B cell (primary cell): Measurements from ENCODE around the gene CACTIN. TPM values are rescaled to one million over a fixed set of nuclear protein-coding genes. Genes with fewer than 3 reads are reported as not detected.
A peak's percentile ranks its signal among the peaks of the same experiment; 100 is the strongest.

ENCODE experiments used
- ATAC-seq: fragments of 200-7000 bp; cut with Tn5 transposase; one replicate; pipeline ENCODE4 v1.10.0; 2021; ENCODE audit warnings: low read depth, mild to moderate bottlenecking, moderate number of reproducible peaks, moderate library complexity
- CTCF ChIA-PET: fragments of 350-600 bp; sonication (Branson Sonifier 250); formaldehyde crosslinking; loops from one replicate; lab custom pipeline; 2021; ENCODE audit warnings: antibody characterized with exemption, inconsistent platforms; lab: Charles Lee
- POLR2A ChIA-PET: fragments of 350-600 bp; sonication (Branson Sonifier 250); formaldehyde crosslinking; loops from one replicate; lab custom pipeline; 2021; ENCODE audit warnings: antibody characterized with exemption; lab: Charles Lee
- DNase-seq: peaks from one replicate; pipeline ENCODE4 v3.0.0; 2013
- H2AFZ ChIP-seq: 2 replicates; pipeline ENCODE4 v1.6.1; 2012; ENCODE audit warnings: mild to moderate bottlenecking, low read depth, low read length; ENCODE audit not compliant: insufficient read depth, poor library complexity, severe bottlenecking
- H3K27ac ChIP-seq, 2 donors: 1 replicate in 1 of 2; 2 replicates in 1 of 2; pipeline ENCODE4 v1.5.1; 2012 to 2013; ENCODE audit warnings: low read length in 2 of 2, mild to moderate bottlenecking in 2 of 2, moderate library complexity in 1 of 2
- H3K27me3 ChIP-seq, 4 experiments: fragments of 200-600 bp in 1 of 4; sonication (generic) in 1 of 4; replicated peaks in 1 of 4; 1 replicate in 2 of 4; 2 replicates in 2 of 4; pipeline versions ENCODE4 v1.6.1 to v1.7.0; 2013 to 2016; ENCODE audit warnings: low read length in 3 of 4, mild to moderate bottlenecking in 2 of 4, mixed read lengths in 1 of 4, moderate library complexity in 1 of 4; ENCODE audit not compliant: insufficient read depth in 4 of 4, control insufficient read depth in 3 of 4; ENCODE audit errors: control extremely low read depth in 1 of 4
- H3K36me3 ChIP-seq, 2 experiments: replicated peaks in 1 of 2; 1 replicate in 1 of 2; 2 replicates in 1 of 2; pipeline versions ENCODE4 v1.6.1 to v1.7.1; 2013; ENCODE audit warnings: low read length in 1 of 2; ENCODE audit not compliant: insufficient read depth in 2 of 2, control insufficient read depth in 1 of 2; ENCODE audit errors: control extremely low read depth in 1 of 2, extremely low read depth in 1 of 2
- H3K4me1 ChIP-seq, 2 donors: fragments of 200-600 bp in 1 of 2; sonication (generic) in 1 of 2; 1 replicate in 1 of 2; 2 replicates in 1 of 2; pipeline versions ENCODE4 v1.5.1 to v1.6.1; 2013 to 2017; ENCODE audit warnings: low read length in 2 of 2; ENCODE audit not compliant: control insufficient read depth in 2 of 2, insufficient read depth in 2 of 2
- H3K4me2 ChIP-seq: replicated peaks from 2 replicates; pipeline ENCODE3; 2012; ENCODE audit warnings: mild to moderate bottlenecking, low read depth, low read length; ENCODE audit not compliant: poor library complexity, severe bottlenecking
- H3K4me3 ChIP-seq, 5 experiments: fragments of 200-600 bp in 1 of 5; sonication (generic) in 1 of 5; 1 replicate in 3 of 5; 2 replicates in 2 of 5; pipeline versions ENCODE4 v1.5.1 to v1.7.0; 2011 to 2016; ENCODE audit warnings: low read length in 4 of 5, mild to moderate bottlenecking in 4 of 5, low read depth in 2 of 5, control low read depth in 1 of 5, moderate library complexity in 1 of 5; ENCODE audit not compliant: insufficient read depth in 1 of 5; ENCODE audit errors: control extremely low read depth in 1 of 5, extremely low read depth in 1 of 5
- H3K79me2 ChIP-seq: fragments of 200-600 bp; sonication (generic); one replicate; pipeline ENCODE4 v1.6.0; 2016; ENCODE audit warnings: low read length; ENCODE audit not compliant: control insufficient read depth, insufficient read depth
- H3K9ac ChIP-seq: fragments of 200-600 bp; sonication (generic); 2 replicates; pipeline ENCODE4 v1.6.1; 2017; ENCODE audit warnings: mild to moderate bottlenecking, low read length, moderate library complexity
- H3K9me3 ChIP-seq, 3 donors: one replicate each; pipeline versions ENCODE4 v1.6.1 to v1.7.1; 2013; ENCODE audit warnings: low read length in 2 of 3; ENCODE audit not compliant: control insufficient read depth in 2 of 3, insufficient read depth in 1 of 3; ENCODE audit errors: control extremely low read depth in 1 of 3
- H4K20me1 ChIP-seq: 2 replicates; pipeline ENCODE4 v1.6.0; 2012; ENCODE audit warnings: mild to moderate bottlenecking, low read length; ENCODE audit not compliant: insufficient read depth, control insufficient read depth, poor library complexity, severe bottlenecking
- H3K27ac Mint-ChIP-seq: one replicate; pipeline ENCODE4 v1.8.0; 2021; ENCODE audit warnings: mixed read lengths
- H3K27me3 Mint-ChIP-seq: one replicate; pipeline ENCODE4 v1.8.0; 2021; ENCODE audit warnings: mixed read lengths
- H3K4me1 Mint-ChIP-seq: one replicate; pipeline ENCODE4 v1.8.0; 2021; ENCODE audit warnings: mixed read lengths
- H3K4me3 Mint-ChIP-seq: one replicate; pipeline ENCODE4 v1.8.0; 2021; ENCODE audit warnings: mixed read lengths
- H3K9me3 Mint-ChIP-seq: one replicate; pipeline ENCODE4 v1.8.0; 2022; ENCODE audit warnings: mixed read lengths; ENCODE audit not compliant: insufficient read depth
- CTCF ChIP-seq: fragments of 200-600 bp; IDR thresholded peaks from one replicate; pipeline ENCODE4 v1.8.0; 2022; ENCODE audit warnings: antibody characterized with exemption, mild to moderate bottlenecking
- EZH2 ChIP-seq: IDR thresholded peaks from 2 replicates; pipeline ENCODE4 v1.6.1; 2012; ENCODE audit warnings: borderline replicate concordance, low read depth, mild to moderate bottlenecking, moderate library complexity, low read length; ENCODE audit not compliant: insufficient read depth, poor library complexity, severe bottlenecking
- WGBS: methylation state at CpG from one replicate; pipeline ENCODE4 v1.1.5; 2013; ENCODE audit warnings: missing lambda C conversion rate; ENCODE audit not compliant: insufficient coverage; 5-methylcytosine and 5-hydroxymethylcytosine counted together
- intact Hi-C: fragments of 100-400 bp; cut with micrococcal nuclease; formaldehyde crosslinking; loops from one replicate; pipeline ENCODE4 v1.10.0; 2022
- polyA plus RNA-seq: library from polyadenylated mRNA; depleted of rRNA; stranded (reverse); fragments of >200 nt; gene quantifications from 2 replicates; pipeline ENCODE4 v1.2.3, GENCODE V29; 2012
- total RNA-seq, 2 donors: library from RNA; stranded (reverse); fragments of 120-200 nt in 1 of 2; gene quantifications; 1 replicate in 1 of 2; 2 replicates in 1 of 2; pipeline versions ENCODE4 v1.2.3 to v1.2.4, GENCODE V29; 2013 to 2022

CACTIN gene
- total and polyA plus RNA-seq, 2 donors (not counting 1 experiment from before 2014, with no cell fraction given) = 40.6 to 41.8 TPM

- H4K20me1 ChIP-seq = no peaks in the 10 kb centered on the region
- intact Hi-C loops = no loop called here
- H3K9ac ChIP-seq = peak overlapping the region; percentile 74
- H3K27ac ChIP-seq = peak overlapping the region; percentile 2 to 61
- peaks cover 0 to 4% (median 0%) of the 10 kb centered on the region in 4 experiments for H3K27me3 ChIP-seq
- Mint-ChIP-seq H3K27me3 (no peaks in the 10 kb centered on the region), H3K4me1 (peaks cover 20% of the 10 kb centered on the region), H3K9me3 (no peaks in the 10 kb centered on the region), H3K27ac (no peak overlapping the region), H3K4me3 (no peak overlapping the region)
- H3K4me3 ChIP-seq = peak overlapping the region in 4 of 5 experiments; percentile 49 to 71 (median 64)
- ChIA-PET CTCF (interaction anchor here (0.6 to 1.3 kb wide), 5 partner anchors 15 to 531 kb away, joined by 3 to 6 read pairs (median 5); partner anchors contain the start of gene GIPC3), POLR2A (interaction anchor here (0.5 kb wide), 2 partner anchors 35 to 99 kb away, joined by 7 to 9 read pairs; no protein-coding TSS in a partner anchor)
- H3K36me3 ChIP-seq = no peaks in the 10 kb centered on the region
- peak overlapping the region; percentile 84 for H2AFZ ChIP-seq
- peaks cover 0 to 24% (median 0%) of the 10 kb centered on the region in 3 donors for H3K9me3 ChIP-seq
- 63% methylated on average over 25 of the region's 27 CpGs for WGBS
- DNase-seq = no peak
- ATAC-seq = no peak
- H3K79me2 ChIP-seq = peaks cover 7% of the 10 kb centered on the region
- peak overlapping the region; percentile 97 for H3K4me2 ChIP-seq
- H3K4me1 ChIP-seq = peaks cover 36 to 49% of the 10 kb centered on the region in 2 donors
- TF ChIP-seq CTCF = no peak
- TF ChIP-seq EZH2 = no peak
Measured at GRCh38 chr19:3604227-3604986, 22.2 kb downstream of the CACTIN start.
